Neural cell (in vitro differentiated cells): ENCODE data around the gene NKX2-3.

Experiments used
- CTCF ChIP-seq: fragments of 450-650 bp; IDR thresholded peaks from 2 replicates; pipeline ENCODE4 v1.5.1; 2014; ENCODE audit warnings: antibody characterized with exemption, mild to moderate bottlenecking, moderate library complexity; ENCODE audit not compliant: poor library complexity, severe bottlenecking
- RAD21 ChIP-seq: fragments of 450-650 bp; conservative IDR thresholded peaks from 2 replicates; pipeline ENCODE4 v1.6.1; 2014; ENCODE audit warnings: antibody characterized with exemption, mild to moderate bottlenecking, moderate library complexity
- SMC3 ChIP-seq: fragments of 450-650 bp; conservative IDR thresholded peaks from 2 replicates; pipeline ENCODE4 v1.6.1; 2014; ENCODE audit warnings: antibody characterized with exemption, mild to moderate bottlenecking, moderate library complexity; ENCODE audit not compliant: poor library complexity

DNA sequence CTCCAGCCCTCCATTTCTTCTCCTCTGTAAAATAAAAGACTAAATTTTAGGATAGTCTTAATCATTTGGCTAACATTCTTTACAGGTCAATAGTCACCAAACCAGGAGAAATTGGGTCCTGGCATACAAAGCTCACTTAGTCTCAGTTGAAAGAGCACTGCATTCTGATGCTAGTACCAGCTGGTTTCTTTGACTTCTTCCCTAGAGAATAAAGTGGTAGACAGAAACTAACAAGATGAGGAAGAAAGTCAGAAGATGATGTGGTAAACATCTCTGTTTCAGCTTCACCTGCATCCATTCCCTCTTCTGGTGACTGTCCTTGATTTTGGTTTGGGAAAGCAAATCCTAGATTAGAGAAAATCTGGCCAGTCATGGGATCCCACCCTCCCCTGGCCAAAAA, 37.2 kb downstream of the NKX2-3 start:
- no peak for TF ChIP-seq CTCF
- TF ChIP-seq SMC3: no peak
- no peak for TF ChIP-seq RAD21
